NCI-H1092 treated with DMSO at 0.1 percent for 48 hours (cell line): Measurements from ENCODE around the gene ASPSCR1.
A peak's percentile ranks its signal among the peaks of the same experiment; 100 is the strongest.

Source experiments
- DNase-seq: peaks from one replicate; lab custom pipeline; 2025; lab: John Stamatoyannopoulos, UW

ASPSCR1 gene, protein sequence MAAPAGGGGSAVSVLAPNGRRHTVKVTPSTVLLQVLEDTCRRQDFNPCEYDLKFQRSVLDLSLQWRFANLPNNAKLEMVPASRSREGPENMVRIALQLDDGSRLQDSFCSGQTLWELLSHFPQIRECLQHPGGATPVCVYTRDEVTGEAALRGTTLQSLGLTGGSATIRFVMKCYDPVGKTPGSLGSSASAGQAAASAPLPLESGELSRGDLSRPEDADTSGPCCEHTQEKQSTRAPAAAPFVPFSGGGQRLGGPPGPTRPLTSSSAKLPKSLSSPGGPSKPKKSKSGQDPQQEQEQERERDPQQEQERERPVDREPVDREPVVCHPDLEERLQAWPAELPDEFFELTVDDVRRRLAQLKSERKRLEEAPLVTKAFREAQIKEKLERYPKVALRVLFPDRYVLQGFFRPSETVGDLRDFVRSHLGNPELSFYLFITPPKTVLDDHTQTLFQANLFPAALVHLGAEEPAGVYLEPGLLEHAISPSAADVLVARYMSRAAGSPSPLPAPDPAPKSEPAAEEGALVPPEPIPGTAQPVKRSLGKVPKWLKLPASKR

GRCh38 chr17:81977211-81977808 is at the start of gene ASPSCR1:
ASPSCR1 (plus strand) TSS chr17:81977629; CDS start chr17:81977647, 18 bp downstream.
- DNase-seq: peak; percentile 88

- peak; percentile 95 for DNase-seq
These were observed 49.5 kb upstream of the ASPSCR1 start, which contains the start of gene MAFG for GRCh38 chr17:81927653-81928543. MAFG (minus strand) TSS chr17:81927735; CDS start chr17:81923185, 4,550 bp downstream.

GRCh38 chr17:81928544-81929252 is 48.7 kb upstream of the ASPSCR1 start:
- no peak for DNase-seq

DNA sequence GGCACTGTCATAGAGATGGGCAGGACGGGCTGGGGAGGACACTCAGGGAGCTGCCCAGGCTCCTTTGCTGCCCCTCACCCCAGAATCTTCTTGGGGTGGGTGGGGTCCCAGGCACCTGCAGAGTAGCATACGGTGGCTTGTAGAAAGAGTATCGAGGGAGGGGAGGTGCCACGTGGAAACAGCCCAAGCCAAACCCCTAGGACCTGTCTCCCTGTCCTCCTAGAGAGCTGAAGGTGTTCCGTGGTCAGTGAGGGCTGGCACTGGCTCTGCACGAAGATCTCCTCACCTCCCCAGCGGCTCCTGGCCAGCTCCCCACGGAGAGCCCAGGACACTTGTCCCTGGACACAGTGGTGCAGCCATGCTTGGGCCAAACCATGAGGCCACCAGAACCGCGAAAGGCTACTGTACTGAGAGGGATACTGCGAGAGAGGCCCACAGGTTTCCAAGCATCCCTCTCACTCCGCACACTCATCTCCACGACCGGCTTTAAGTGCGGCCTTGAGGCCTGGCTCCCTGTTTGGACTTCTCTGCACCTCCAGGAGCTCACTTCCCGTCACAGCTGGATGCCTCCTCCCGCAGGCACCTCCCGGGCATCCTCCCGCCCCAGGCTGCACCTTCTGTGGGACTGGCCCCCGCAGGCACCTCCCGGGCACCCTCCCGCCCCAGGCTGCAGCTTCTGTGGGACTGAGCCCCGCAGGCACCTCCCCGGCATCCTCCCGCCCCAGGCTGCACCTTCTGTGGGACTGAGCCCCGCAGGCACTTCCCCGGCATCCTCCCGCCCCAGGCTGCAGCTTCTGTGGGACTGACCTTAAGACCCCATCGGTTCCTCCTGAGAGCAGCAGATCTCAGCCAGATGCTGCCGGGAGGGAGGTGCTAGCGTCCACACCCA is 47.9 kb upstream of the ASPSCR1 start:
- DNase-seq: no peak

GRCh38 chr17:81930142-81931125 is 47.0 kb upstream of the ASPSCR1 start:
- no peak for DNase-seq

DNA sequence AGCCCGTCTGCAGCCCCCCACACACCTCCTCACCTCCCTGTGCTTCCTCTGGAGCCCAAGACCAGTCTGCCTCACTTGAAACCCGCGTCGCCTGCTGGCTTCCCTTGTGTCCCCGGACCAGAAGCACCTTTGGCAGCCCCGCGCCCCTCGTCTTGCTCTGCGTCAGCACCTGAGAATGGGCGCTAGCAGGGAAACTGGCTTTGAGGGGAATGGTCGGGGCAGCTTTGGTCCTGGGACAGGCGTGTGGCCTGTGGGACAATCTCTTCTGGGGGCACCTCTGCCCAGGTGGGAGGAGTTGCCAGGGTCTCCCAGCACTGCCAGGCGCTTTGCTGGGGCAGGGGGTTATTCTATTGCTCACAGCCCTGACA is 46.3 kb upstream of the ASPSCR1 start:
- DNase-seq: no peak

- no peak for DNase-seq
These were observed 45.7 kb upstream of the ASPSCR1 start for GRCh38 chr17:81931557-81932332.

- DNase-seq: no peak
These were observed 45.0 kb upstream of the ASPSCR1 start for GRCh38 chr17:81932333-81932983.

GRCh38 chr17:81933178-81933699 is 44.2 kb upstream of the ASPSCR1 start:
- no peak for DNase-seq

GRCh38 chr17:81934098-81934757 is 43.2 kb upstream of the ASPSCR1 start:
- DNase-seq: no peak

GRCh38 chr17:81934850-81935708 is 42.4 kb upstream of the ASPSCR1 start:
- no peak for DNase-seq

DNA sequence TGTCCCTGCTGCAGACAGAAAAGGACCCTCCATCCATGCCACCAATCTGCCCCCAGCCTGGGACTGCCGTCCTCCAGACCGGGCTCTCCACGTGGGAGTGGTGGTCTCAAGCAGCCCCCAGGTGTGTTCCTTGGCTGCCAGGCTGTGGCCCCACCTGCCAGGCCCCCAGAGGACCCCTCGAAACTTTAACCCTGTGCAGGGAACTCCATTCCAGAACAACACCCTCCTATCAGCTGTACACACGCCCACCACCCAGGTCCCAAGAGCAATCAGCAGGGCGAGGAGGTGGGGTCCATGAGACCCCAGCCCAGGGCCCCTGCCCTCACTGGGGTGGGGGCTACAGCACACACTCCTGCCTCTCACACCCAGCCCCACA is 41.7 kb upstream of the ASPSCR1 start:
- DNase-seq: no peak

- DNase-seq: no peak
These were observed 38.2 kb upstream of the ASPSCR1 start for GRCh38 chr17:81939218-81939617.

- DNase-seq: no peak
These were observed 37.5 kb upstream of the ASPSCR1 start for GRCh38 chr17:81939881-81940385.

DNA sequence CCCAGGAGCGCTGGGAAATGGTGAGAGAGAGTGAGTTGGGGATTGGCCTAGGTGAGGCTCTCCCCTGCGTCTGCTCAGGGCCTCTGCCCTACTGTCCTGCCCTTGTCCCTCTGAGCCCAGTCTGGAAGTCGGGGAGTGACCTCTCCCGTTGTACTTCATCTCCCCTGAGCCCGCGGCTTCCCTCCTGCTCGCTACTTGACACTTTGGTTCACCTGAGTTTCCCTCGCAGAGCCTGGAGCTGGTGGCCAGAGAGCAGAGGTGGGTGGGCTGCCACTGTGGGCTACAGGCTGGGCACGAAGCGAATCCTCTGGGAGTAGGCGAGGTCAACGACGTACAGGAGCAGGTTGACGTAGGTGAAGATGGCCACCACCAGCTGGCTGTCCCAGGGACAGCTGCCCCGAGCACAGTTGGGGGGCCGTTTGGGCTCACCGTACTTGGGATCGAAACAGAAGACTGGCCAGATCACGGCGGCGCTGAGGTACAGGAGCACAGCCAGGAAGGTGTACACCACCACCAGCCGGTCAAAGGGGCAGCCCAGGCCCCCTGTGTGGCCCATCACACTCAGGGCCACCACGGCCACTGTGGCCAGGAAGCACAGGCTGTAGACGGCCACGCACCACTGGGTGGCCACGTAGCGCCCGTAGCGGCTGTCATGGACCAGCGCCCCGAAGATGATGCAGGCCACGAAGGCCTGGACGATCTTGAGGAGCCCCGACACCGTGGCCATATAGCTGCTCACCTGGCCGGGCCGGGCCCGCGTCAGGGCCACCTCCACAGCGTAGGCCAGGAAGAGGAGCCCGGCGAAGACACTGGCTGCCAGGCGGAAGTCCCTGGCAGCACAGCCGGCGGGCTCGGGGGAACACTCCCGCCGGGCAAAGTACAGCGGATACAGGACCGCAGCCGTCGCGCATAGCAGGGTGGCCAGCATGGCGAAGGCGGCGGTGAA is 36.6 kb upstream of the ASPSCR1 start:
- no peak for DNase-seq
